ENCODE results near the gene INPP5D.

DNA sequence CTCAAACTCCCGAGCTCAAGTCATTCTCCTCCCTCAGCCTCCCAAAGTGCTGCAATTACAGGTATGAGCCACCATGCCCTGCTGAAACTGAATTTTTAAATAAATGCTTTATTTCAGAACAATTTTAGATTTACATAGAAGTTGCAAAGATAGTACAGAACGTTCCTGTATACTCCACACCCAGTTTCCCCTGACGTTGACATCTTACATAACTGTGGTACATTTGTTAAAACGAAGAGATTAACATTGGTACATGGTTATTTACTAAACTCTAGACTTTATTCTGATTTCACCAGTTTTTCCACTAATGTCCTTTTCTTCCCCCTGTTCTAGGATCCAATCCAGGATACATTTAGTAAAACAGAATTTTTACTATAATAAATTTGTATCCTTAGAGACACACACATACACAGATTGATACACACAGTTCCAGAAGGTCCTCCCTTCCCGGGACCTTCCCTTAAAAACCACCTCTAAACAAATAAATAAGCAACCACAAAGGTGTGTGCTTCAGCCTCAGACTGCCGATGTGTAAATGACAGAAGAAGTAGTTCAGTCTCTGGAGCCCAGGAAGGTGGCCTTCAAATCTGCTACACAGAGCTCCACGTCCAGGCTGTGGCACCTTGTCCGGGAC, 20.8 kb upstream of the INPP5D start:
- TF ChIP-seq, protein P1, sequence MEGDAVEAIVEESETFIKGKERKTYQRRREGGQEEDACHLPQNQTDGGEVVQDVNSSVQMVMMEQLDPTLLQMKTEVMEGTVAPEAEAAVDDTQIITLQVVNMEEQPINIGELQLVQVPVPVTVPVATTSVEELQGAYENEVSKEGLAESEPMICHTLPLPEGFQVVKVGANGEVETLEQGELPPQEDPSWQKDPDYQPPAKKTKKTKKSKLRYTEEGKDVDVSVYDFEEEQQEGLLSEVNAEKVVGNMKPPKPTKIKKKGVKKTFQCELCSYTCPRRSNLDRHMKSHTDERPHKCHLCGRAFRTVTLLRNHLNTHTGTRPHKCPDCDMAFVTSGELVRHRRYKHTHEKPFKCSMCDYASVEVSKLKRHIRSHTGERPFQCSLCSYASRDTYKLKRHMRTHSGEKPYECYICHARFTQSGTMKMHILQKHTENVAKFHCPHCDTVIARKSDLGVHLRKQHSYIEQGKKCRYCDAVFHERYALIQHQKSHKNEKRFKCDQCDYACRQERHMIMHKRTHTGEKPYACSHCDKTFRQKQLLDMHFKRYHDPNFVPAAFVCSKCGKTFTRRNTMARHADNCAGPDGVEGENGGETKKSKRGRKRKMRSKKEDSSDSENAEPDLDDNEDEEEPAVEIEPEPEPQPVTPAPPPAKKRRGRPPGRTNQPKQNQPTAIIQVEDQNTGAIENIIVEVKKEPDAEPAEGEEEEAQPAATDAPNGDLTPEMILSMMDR (IDR thresholded peaks at IDR 0.05; ENCODE audit: low read length): no peak
- no peak for TF ChIP-seq EZH2 (IDR thresholded peaks at IDR 0.05; ENCODE audit: borderline replicate concordance, low read length)

Data from OCI-LY1 (cell line).